ENCODE measurements around the gene LYPD6B.

Gene LYPD6B

DNA sequence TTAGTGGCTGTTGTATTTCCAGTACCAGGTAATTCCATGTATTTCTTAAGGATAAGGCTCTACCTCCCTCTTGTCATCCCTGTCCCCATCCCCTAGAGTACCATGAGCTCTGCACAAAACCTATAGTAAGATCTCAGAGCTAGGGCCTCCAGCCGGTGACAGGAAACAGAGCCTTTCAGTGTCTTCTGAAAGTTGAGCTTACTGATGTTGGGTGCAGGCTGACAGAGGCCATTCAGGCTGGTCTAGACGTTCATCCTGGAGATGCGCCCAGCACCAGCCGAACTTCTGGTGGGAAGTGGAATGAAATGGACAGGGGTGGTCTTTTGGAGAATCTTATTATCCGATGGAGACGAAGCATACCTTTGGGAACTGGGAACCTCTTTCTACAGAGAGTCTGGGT lies 16.7 kb upstream of the LYPD6B start:
- no peak overlapping the region for H2AFZ ChIP-seq (ENCODE audit: low read length)
- H3K36me3 ChIP-seq (ENCODE audit: insufficient read depth, low read length), result no peaks in the 10 kb centered on the region
- no peaks in the 10 kb centered on the region for H3K9me3 ChIP-seq (ENCODE audit: insufficient read depth, low read depth, low read length)
- TF ChIP-seq, protein P1, sequence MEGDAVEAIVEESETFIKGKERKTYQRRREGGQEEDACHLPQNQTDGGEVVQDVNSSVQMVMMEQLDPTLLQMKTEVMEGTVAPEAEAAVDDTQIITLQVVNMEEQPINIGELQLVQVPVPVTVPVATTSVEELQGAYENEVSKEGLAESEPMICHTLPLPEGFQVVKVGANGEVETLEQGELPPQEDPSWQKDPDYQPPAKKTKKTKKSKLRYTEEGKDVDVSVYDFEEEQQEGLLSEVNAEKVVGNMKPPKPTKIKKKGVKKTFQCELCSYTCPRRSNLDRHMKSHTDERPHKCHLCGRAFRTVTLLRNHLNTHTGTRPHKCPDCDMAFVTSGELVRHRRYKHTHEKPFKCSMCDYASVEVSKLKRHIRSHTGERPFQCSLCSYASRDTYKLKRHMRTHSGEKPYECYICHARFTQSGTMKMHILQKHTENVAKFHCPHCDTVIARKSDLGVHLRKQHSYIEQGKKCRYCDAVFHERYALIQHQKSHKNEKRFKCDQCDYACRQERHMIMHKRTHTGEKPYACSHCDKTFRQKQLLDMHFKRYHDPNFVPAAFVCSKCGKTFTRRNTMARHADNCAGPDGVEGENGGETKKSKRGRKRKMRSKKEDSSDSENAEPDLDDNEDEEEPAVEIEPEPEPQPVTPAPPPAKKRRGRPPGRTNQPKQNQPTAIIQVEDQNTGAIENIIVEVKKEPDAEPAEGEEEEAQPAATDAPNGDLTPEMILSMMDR (conservative IDR thresholded peaks at IDR 0.05; ENCODE audit: low read length), result no peak
- no peak for TF ChIP-seq EZH2phosphoT487 (IDR thresholded peaks at IDR 0.05; ENCODE audit: borderline replicate concordance)
- H3K9ac ChIP-seq (ENCODE audit: low read depth, low read length, poor library complexity, severe bottlenecking), result no peak overlapping the region
- H3K27me3 ChIP-seq (ENCODE audit: insufficient read depth, low read length, poor library complexity, severe bottlenecking), result no peaks in the 10 kb centered on the region
- H3K4me2 ChIP-seq (ENCODE audit: low read depth, low read length, poor library complexity, severe bottlenecking), result no peak overlapping the region
- no peaks in the 10 kb centered on the region for H3F3A ChIP-seq (ENCODE audit: low read depth)
- no peaks in the 10 kb centered on the region for H3K79me2 ChIP-seq (ENCODE audit: insufficient read depth, low read length)
- H3K4me1 ChIP-seq (ENCODE audit: insufficient read depth, low read length, poor library complexity, severe bottlenecking), result no peaks in the 10 kb centered on the region
- no peaks in the 10 kb centered on the region for H3K9me2 ChIP-seq (replicated peaks; ENCODE audit: low read depth, low read length)
- no peak overlapping the region for H3K4me3 ChIP-seq (ENCODE audit: low read length, poor library complexity, severe bottlenecking)
- H4K20me1 ChIP-seq (ENCODE audit: insufficient read depth, low read length, poor library complexity, severe bottlenecking), result no peaks in the 10 kb centered on the region

DNA sequence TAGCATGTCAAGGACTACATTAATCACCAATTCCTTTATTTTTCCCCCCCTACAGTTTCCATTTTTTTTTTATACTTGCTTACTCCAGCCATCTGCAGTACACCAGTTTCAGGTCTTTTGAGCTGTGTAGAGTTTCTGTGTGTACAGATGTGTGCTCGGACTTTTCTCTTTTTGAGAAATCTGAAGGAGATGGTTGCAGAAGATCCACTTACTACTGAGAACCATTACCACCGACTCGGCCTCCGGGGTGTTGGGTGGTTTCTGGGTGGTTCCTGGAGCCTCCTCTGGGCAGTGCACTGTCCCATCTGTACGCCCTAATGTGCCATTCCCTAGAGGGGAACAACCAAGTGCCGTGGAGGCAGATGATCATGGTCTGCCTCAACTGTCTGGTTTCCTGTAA lies 15.4 kb upstream of the LYPD6B start:
- H3K36me3 ChIP-seq (ENCODE audit: insufficient read depth, low read length), result no peaks in the 10 kb centered on the region
- no peak overlapping the region for H3K9ac ChIP-seq (ENCODE audit: low read depth, low read length, poor library complexity, severe bottlenecking)
- TF ChIP-seq EZH2phosphoT487 (IDR thresholded peaks at IDR 0.05; ENCODE audit: borderline replicate concordance), result no peak
- TF ChIP-seq, protein P1 (conservative IDR thresholded peaks at IDR 0.05; ENCODE audit: low read length), result no peak
- H3K4me1 ChIP-seq (ENCODE audit: insufficient read depth, low read length, poor library complexity, severe bottlenecking), result no peaks in the 10 kb centered on the region
- no peak overlapping the region for H3K4me2 ChIP-seq (ENCODE audit: low read depth, low read length, poor library complexity, severe bottlenecking)
- no peaks in the 10 kb centered on the region for H3K9me3 ChIP-seq (ENCODE audit: insufficient read depth, low read depth, low read length)
- no peaks in the 10 kb centered on the region for H3F3A ChIP-seq (ENCODE audit: low read depth)
- H3K4me3 ChIP-seq (ENCODE audit: low read length, poor library complexity, severe bottlenecking), result no peak overlapping the region
- no peaks in the 10 kb centered on the region for H3K9me2 ChIP-seq (replicated peaks; ENCODE audit: low read depth, low read length)
- no peaks in the 10 kb centered on the region for H3K27me3 ChIP-seq (ENCODE audit: insufficient read depth, low read length, poor library complexity, severe bottlenecking)
- no peaks in the 10 kb centered on the region for H4K20me1 ChIP-seq (ENCODE audit: insufficient read depth, low read length, poor library complexity, severe bottlenecking)
- no peaks in the 10 kb centered on the region for H3K79me2 ChIP-seq (ENCODE audit: insufficient read depth, low read length)
- H2AFZ ChIP-seq (ENCODE audit: low read length), result no peak overlapping the region

DNA sequence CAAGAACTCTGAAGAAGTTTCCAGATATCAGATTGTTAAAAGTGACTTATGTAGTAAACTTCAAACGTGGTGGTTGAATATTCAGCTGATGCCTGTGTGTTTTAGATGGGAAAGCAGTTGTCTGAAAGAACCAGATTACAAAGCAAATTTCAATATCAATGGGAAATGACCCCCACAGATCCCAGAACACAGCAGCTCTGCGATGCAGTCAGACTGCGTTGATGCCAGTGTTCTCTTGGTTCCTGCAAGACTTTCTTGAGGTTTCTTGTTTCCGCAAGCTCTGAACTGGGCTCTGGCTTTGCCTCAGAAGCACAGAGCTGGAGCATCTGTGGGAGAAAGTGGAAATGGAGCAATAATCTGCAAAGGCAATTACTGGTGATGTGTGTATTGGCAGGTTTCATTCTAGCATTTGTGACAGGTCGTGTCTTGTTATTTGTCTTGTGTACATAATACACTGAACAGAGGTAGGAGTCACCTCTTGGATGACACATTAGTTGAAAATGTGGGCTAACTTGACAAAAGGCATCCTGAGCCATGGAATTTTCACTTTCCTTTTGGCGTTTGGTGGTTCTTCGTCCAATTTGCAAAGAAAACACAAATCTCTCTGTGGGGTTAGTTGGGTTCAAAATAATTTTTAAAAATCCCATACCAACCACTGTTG lies 10.8 kb upstream of the LYPD6B start:
- H4K20me1 ChIP-seq (ENCODE audit: insufficient read depth, low read length, poor library complexity, severe bottlenecking), result no peaks in the 10 kb centered on the region
- TF ChIP-seq EZH2phosphoT487 (IDR thresholded peaks at IDR 0.05; ENCODE audit: borderline replicate concordance), result no peak
- TF ChIP-seq, protein P1 (conservative IDR thresholded peaks at IDR 0.05; ENCODE audit: low read length), result no peak
- no peaks in the 10 kb centered on the region for H3K79me2 ChIP-seq (ENCODE audit: insufficient read depth, low read length)
- no peaks in the 10 kb centered on the region for H3K9me3 ChIP-seq (ENCODE audit: insufficient read depth, low read depth, low read length)
- H3K9me2 ChIP-seq (replicated peaks; ENCODE audit: low read depth, low read length), result no peaks in the 10 kb centered on the region
- H3K36me3 ChIP-seq (ENCODE audit: insufficient read depth, low read length), result no peaks in the 10 kb centered on the region
- H3K4me2 ChIP-seq (ENCODE audit: low read depth, low read length, poor library complexity, severe bottlenecking), result no peak overlapping the region
- no peaks in the 10 kb centered on the region for H3K27me3 ChIP-seq (ENCODE audit: insufficient read depth, low read length, poor library complexity, severe bottlenecking)
- H3K4me3 ChIP-seq (ENCODE audit: low read length, poor library complexity, severe bottlenecking), result no peak overlapping the region
- peaks cover 11% of the 10 kb centered on the region for H3K4me1 ChIP-seq (ENCODE audit: insufficient read depth, low read length, poor library complexity, severe bottlenecking)
- H3K9ac ChIP-seq (ENCODE audit: low read depth, low read length, poor library complexity, severe bottlenecking), result no peak overlapping the region
- no peak overlapping the region for H2AFZ ChIP-seq (ENCODE audit: low read length)
- no peaks in the 10 kb centered on the region for H3F3A ChIP-seq (ENCODE audit: low read depth)

All from Loucy (cell line).